Stimulated activated CD8-positive, alpha-beta memory T cell treated with anti-CD3 and anti-CD28 coated beads, Interleukin-12 subunit alpha, Interleukin-12 subunit beta, amount 100 ng/mL, for 24 hours (primary cell): Measurements from ENCODE around the gene SLC25A24.
A peak's percentile ranks its signal among the peaks of the same experiment; 100 is the strongest.
"Not testable (repeated sequence)": the region's sequence is repeated elsewhere in the genome, so short reads cannot be mapped to it uniquely, and the experiment has no call there.

Experiments used
- DNase-seq: peaks from one replicate; pipeline ENCODE4 v3.0.0-alpha.2; 2020; ENCODE audit errors: extremely low read depth

SLC25A24 gene

GRCh38 chr1:108140177-108140576, 60.0 kb downstream of the SLC25A24 start:
- no peak for DNase-seq

DNA sequence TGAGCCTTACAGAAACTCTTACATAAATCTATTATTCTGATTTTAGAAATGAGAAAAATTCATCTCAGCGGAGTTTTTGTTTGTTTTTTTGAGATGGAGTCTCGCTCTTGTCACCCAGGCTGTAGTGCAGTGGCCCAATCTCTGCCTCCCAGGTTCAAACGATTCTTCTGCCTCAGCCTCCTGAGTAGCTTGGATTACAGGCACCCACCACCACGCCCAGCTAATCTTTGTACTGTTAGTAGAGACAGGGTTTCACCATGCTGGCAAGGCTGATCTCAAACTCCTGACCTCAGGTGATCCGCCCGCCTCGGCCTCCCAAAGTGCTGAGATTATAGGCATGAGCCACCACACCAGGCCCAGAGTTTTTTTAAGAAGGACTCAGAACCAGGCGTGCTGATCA, 60.6 kb downstream of the SLC25A24 start:
- DNase-seq: not testable (repeated sequence)

DNA sequence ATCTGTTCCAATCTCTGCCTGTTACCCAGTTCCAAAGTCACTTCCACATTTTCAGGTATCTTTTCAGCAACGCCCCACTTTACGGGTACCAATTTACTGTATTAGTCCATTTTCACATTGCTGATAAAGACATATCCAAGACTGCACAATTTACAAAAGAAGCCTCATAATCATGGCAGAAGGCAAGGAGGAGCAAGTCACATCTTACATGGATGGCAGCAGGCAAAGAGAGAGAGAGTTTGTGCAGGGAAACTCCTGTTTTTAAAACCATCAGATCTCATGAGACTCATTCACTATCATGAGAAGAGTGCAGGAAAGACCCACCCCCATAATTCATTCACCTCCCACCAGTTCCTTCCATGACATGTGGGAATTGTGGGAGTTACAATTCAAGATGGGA, 67.0 kb downstream of the SLC25A24 start:
- not testable (repeated sequence) for DNase-seq

- not testable (repeated sequence) for DNase-seq
Observed at GRCh38 chr1:108132367-108132766, 67.8 kb downstream of the SLC25A24 start.

DNA sequence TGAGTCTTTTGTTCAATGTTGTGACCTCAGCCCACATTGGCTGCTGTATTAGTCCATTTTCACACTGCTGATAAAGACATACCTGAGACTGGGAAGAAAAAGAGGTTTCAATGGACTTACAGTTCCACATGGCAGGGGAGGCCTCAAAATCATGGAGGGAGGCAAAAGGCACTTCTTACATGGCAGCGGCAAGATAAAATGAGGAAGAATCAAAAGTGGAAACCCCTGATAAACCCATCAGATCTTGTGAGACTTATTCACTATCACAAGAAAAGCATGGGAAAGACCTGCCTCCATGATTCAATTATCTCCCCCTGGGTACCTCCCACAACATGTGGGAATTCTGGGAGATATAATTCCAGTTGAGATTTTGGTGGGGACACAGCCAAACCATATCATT, 68.9 kb downstream of the SLC25A24 start:
- DNase-seq: not testable (repeated sequence)

DNA sequence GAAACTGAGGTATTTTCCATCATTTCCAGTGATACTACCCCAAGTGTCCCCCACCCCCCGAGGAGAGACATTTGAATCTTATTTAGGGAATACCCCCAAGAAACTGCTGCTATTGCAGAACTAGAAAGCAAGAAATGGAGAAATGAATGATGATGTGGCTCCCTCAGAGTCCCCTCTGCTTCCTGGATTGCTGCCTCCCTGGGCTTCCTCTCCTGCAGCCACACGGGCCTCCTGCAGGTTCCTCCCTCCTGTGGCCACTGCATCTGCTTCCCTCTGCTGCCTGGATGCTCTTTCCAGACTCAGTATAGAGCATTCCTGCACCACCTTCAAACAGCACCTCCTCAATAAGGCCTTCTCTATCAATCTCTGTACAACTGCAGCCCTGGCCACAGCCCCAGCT, 69.3 kb downstream of the SLC25A24 start:
- DNase-seq: no peak

DNA sequence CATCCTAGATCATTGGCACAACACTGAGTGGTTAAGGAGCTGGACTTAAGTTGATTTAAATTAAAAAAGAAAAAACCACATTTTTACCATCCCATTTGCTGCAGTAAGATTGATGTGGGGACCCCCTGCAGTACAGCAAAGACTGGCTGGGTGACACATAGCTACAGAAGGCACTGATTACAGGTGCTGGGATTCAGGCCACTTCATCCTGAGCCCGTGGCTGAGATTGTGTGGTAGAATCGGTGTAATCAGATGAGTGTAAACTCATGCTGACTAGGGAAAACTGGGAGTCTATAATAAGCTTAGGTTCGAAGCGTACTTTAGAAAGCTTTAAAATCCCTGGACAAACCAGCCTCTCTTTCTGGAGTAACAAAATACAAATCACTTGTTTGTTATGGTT, 70.1 kb downstream of the SLC25A24 start:
- no peak for DNase-seq

- peak; percentile 32 for DNase-seq
Observed at GRCh38 chr1:108125312-108126138, 74.6 kb downstream of the SLC25A24 start.

DNA sequence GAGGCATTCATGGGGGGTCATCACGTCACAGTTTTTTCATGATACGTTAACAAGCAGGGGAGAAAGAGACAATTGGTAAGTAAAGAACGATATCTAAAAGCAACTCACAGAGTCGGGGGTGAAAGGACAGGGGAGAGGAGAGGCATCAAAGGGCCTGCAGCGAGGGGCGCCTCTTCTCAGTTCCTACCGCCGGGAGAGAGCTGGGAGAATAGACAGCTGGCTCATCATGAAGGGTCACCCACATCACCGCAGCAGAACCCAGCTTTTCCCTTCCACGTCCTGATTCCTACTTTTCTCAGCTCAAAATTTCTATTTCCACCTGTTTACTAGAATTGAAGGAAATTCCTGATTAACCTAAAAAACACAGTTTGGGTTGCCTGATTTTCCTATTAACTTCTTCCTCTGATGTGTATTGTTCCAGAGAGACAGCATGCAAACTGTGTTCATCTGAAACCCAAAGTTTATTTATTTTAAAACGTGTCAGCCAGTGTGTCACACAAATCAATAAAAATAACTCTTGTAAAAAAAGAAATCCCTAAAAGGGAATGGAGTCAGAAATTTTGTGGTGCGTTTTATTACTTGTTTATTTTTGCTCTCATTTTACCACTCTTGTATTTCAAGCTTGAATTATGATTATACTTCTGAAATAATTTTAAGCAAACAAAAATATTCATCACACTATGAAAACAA, 75.4 kb downstream of the SLC25A24 start:
- no peak for DNase-seq

- no peak for DNase-seq
Observed at GRCh38 chr1:108124023-108124422, 76.1 kb downstream of the SLC25A24 start.

- no peak for DNase-seq
Observed at GRCh38 chr1:108121358-108122143, 78.6 kb downstream of the SLC25A24 start.

GRCh38 chr1:108120163-108120562, 80.0 kb downstream of the SLC25A24 start:
- DNase-seq: no peak

DNA sequence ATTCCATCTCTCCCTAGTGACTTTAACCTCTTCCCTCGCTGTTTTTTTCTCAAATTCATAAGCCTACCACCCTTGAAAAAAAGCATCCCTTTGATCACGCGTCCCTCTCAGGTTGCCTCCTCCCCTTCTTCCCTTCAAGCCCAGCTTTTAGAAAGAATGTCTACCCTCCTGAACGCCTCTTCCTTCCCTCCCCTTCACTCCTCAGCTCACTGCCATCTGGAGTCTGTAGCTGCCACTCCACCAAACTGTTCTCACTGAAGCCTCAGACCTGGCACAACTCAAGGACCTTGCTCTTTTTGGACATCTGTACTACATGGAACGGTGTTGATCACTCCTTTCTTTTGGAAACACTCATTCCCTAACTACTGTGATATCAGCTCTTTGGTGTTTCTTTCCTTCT, 80.6 kb downstream of the SLC25A24 start:
- no peak for DNase-seq

- no peak for DNase-seq
Observed at GRCh38 chr1:108117945-108118902, 81.9 kb downstream of the SLC25A24 start.

DNA sequence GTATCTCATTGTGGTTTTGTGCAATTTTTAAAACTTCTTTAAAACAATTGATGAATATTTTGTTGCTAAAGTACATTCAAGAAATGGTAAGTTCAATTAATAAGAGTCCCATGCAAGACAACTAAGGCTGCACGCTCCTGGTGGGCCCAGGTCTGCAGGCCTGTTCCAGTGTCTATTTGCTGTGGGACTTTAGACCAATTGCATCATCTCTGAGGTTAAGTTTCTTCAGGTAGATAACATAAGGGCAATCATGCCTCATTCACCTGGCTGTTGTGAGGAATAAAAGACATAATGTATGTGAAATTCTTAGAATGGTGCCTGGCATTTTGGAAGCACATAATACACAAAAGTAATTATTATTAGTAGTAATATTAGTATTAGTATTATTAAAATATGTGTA, 82.9 kb downstream of the SLC25A24 start:
- DNase-seq: no peak

- no peak for DNase-seq
Observed at GRCh38 chr1:108114033-108114599, 86.0 kb downstream of the SLC25A24 start.

DNA sequence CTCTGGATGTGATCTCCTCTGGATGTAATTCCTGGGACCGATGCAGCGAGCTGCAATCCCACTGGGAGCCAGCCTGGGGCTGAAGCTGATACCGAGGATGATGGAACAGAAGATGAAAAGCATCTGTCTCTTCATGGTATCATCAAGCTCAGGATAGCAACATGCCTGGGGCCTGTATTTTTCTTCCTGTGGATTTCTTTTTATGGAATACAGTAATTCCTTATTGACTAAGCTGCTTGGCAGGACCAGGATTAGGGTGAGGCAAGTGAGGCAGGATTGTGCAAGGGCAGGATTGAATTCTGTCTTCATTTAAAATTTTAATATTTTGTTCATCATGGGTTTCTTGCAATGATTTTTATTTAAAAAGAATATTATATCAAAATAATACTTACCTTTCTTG, 86.6 kb downstream of the SLC25A24 start:
- DNase-seq: no peak

DNA sequence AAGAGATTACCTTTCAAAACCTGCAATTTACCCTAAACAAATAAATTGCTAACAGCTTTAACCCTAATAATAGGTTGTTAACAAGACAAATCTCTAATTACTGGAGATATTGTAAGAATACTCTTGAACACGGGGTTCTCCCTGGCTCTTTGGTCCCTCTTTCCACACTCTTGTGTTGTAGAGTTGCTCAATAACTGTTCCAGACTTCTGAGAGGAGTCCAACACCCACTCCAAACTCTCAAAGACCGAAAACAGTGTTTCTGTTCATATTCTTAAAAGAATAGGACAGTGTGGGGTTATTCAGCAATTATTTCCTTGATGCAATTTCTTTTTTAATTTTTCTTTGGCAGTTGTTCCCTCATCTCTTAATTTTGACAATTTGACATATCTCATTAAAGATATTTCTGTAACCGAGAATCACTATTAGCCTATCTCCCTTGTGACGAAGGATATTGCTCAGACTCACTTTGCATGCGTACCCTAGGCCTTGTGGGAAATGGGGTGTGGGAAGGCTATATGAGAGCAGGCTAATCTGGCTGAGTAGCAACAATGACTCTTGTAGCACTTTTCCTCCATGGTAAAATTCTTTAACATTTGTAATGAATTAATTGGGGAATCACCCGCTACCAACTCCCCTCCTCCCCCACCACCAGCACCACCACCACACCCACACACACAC, 90.7 kb downstream of the SLC25A24 start:
- DNase-seq: no peak

DNA sequence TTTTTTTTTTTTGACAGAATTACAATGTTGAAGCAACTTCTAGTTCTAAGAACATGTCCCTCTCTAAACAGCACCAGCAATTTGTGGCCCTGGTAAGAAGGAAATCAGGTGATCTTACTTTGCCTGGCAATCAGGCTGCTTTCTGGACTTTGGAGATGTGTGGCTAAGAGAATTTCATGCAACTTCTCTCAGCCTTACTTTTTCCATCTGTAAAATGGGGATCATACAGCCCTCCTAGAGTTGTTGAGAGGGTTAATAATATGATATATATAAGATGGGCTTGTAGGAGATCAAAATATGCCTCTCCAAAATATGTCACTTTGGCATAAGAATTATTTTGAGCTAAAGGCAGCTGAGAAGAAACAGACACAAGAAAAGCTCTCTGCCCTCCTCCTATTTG, 92.0 kb downstream of the SLC25A24 start:
- no peak for DNase-seq

DNA sequence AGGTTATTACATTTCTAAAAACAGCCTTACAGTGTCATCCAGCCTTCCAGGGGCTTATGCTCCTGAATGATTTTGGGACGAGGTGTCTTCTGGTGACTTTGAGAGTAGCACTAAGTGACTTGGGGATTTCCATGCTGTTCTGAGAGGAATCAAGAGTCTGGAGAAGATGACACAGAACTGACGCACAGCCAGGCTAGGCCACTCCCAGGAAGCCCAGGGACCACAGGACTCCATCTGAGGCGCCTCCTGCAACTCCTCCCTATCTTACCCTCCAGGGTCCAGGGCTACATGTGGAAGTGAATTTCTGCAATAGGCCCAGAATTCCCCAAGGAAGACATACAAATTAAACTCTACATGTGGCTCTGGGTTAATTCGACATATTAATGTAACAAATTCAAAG, 92.5 kb downstream of the SLC25A24 start:
- DNase-seq: no peak
